GM23338 (cell line): ENCODE results near the gene SYNPR.

Experiments used
- CREB1 ChIP-seq: fragments of 250-450 bp; sonication (Bioruptor Pico); IDR thresholded peaks from 2 replicates; pipeline ENCODE4 v1.5.0; 2020; ENCODE audit warnings: low read depth, mild to moderate bottlenecking, moderate library complexity
- EZH2 ChIP-seq: fragments of 200-600 bp; sonication (generic); IDR thresholded peaks from one replicate; pipeline ENCODE4 v1.8.0; 2017; ENCODE audit warnings: antibody characterized with exemption, mild to moderate bottlenecking, low read depth; ENCODE audit not compliant: unreplicated experiment
- EZH2phosphoT487 ChIP-seq: fragments of 200-600 bp; sonication (generic); IDR thresholded peaks from one replicate; pipeline ENCODE4 v1.8.1; 2018; ENCODE audit warnings: antibody characterized with exemption; ENCODE audit not compliant: unreplicated experiment
- JUNB ChIP-seq: IDR thresholded peaks from one replicate; pipeline ENCODE4 v1.6.1; 2016; ENCODE audit warnings: antibody characterized with exemption; ENCODE audit not compliant: unreplicated experiment
- POLR2AphosphoS5 ChIP-seq: IDR thresholded peaks from 2 replicates; pipeline ENCODE4 v1.6.1; 2016; ENCODE audit warnings: antibody characterized with exemption, low read depth
- STAT1 ChIP-seq: IDR thresholded peaks from one replicate; pipeline ENCODE4 v1.6.1; 2016; ENCODE audit warnings: antibody characterized with exemption; ENCODE audit not compliant: unreplicated experiment
- ZNF114 ChIP-seq: fragments of 250-450 bp; sonication (Bioruptor Pico); IDR thresholded peaks from 2 replicates; pipeline ENCODE4 v1.5.0; 2020; ENCODE audit warnings: mild to moderate bottlenecking, moderate library complexity
- TF ChIP-seq, protein P1 (sequence below), 2 experiments: fragments of 200-600 bp in 1 of 2; sonication (generic) in 1 of 2; conservative IDR thresholded peaks; 2 replicates each; pipeline versions ENCODE4 v1.5.1 to v1.6.1; 2016 to 2017; ENCODE audit warnings: antibody characterized with exemption in 2 of 2, low read depth in 2 of 2, mild to moderate bottlenecking in 2 of 2, moderate library complexity in 1 of 2
- TF ChIP-seq, protein P2 (sequence below): IDR thresholded peaks from 2 replicates; pipeline ENCODE4 v1.6.1; 2016; ENCODE audit warnings: antibody characterized with exemption
- TF ChIP-seq, protein P3 (sequence below): IDR thresholded peaks from one replicate; pipeline ENCODE4 v1.6.1; 2018; ENCODE audit warnings: antibody characterized with exemption; ENCODE audit not compliant: unreplicated experiment

DNA sequence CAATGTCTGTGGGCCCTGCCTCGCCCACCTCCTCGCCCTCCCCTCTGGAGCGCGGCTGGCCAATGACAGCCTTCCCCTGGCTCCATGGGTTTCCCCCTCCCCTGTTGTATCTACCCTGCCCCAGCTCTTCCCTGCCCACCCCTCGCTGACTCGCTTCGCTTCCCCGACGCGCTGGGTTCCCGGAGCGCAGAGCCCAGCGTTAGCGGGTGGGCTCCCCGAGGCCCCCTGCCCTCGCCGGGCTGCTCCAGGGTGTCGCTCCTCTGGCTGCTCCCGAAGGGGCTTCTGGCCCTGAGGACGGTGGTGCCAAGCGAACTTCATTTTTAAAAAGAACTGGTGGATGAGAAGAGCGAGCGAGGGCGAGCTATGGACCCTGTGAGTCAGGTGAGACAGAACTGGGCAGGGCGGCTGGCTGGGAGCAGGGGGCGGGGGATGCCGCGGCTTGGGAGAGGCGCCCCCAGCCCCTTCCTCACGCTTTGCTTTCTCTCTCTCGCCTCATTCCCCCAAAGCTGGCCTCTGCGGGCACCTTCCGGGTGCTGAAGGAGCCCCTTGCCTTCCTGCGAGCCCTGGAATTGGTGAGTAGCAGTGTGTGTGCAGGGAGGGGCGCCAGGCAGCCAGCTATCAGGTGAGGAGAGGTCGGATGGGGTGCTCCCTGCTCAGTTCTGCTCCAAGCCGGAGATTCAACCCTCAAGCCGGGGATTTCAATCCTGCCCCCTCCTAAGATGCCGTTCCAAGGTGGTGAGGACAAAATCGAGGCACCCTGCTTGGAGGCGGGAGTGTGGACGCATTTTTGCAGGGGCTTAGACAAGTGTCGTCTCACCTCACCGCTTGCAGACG, at the start of gene SYNPR:
- TF ChIP-seq STAT1, result no peak
- TF ChIP-seq, protein P1, sequence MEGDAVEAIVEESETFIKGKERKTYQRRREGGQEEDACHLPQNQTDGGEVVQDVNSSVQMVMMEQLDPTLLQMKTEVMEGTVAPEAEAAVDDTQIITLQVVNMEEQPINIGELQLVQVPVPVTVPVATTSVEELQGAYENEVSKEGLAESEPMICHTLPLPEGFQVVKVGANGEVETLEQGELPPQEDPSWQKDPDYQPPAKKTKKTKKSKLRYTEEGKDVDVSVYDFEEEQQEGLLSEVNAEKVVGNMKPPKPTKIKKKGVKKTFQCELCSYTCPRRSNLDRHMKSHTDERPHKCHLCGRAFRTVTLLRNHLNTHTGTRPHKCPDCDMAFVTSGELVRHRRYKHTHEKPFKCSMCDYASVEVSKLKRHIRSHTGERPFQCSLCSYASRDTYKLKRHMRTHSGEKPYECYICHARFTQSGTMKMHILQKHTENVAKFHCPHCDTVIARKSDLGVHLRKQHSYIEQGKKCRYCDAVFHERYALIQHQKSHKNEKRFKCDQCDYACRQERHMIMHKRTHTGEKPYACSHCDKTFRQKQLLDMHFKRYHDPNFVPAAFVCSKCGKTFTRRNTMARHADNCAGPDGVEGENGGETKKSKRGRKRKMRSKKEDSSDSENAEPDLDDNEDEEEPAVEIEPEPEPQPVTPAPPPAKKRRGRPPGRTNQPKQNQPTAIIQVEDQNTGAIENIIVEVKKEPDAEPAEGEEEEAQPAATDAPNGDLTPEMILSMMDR (conservative IDR thresholded peaks at IDR 0.05; ENCODE audit: low read depth in 2 of 2), result 0 out of 4 replicates have a peak, but pooled peaks of 1 of the 2 experiments have one; percentile 10
- TF ChIP-seq EZH2, result peak; percentile 72
- TF ChIP-seq ZNF114 (CRISPR knock-in tag), result no peak
- TF ChIP-seq CREB1 (CRISPR knock-in tag), result no peak
- peak; percentile 42; the same call in 1 of the 2 replicates for TF ChIP-seq POLR2AphosphoS5
- TF ChIP-seq, protein P2, sequence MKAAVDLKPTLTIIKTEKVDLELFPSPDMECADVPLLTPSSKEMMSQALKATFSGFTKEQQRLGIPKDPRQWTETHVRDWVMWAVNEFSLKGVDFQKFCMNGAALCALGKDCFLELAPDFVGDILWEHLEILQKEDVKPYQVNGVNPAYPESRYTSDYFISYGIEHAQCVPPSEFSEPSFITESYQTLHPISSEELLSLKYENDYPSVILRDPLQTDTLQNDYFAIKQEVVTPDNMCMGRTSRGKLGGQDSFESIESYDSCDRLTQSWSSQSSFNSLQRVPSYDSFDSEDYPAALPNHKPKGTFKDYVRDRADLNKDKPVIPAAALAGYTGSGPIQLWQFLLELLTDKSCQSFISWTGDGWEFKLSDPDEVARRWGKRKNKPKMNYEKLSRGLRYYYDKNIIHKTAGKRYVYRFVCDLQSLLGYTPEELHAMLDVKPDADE, result no peak
- TF ChIP-seq, protein P3, sequence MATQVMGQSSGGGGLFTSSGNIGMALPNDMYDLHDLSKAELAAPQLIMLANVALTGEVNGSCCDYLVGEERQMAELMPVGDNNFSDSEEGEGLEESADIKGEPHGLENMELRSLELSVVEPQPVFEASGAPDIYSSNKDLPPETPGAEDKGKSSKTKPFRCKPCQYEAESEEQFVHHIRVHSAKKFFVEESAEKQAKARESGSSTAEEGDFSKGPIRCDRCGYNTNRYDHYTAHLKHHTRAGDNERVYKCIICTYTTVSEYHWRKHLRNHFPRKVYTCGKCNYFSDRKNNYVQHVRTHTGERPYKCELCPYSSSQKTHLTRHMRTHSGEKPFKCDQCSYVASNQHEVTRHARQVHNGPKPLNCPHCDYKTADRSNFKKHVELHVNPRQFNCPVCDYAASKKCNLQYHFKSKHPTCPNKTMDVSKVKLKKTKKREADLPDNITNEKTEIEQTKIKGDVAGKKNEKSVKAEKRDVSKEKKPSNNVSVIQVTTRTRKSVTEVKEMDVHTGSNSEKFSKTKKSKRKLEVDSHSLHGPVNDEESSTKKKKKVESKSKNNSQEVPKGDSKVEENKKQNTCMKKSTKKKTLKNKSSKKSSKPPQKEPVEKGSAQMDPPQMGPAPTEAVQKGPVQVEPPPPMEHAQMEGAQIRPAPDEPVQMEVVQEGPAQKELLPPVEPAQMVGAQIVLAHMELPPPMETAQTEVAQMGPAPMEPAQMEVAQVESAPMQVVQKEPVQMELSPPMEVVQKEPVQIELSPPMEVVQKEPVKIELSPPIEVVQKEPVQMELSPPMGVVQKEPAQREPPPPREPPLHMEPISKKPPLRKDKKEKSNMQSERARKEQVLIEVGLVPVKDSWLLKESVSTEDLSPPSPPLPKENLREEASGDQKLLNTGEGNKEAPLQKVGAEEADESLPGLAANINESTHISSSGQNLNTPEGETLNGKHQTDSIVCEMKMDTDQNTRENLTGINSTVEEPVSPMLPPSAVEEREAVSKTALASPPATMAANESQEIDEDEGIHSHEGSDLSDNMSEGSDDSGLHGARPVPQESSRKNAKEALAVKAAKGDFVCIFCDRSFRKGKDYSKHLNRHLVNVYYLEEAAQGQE, result no peak
- TF ChIP-seq JUNB, result no peak
- no peak for TF ChIP-seq EZH2phosphoT487
